HCT116 (cell line): Measurements from ENCODE around the gene NUDT14. TPM values are rescaled to one million over a fixed set of nuclear protein-coding genes. Genes with fewer than 3 reads are reported as not detected.

Experiments
- ATAC-seq: fragments of 200-7000 bp; cut with Tn5 transposase; 2 replicates; pipeline ENCODE4 v1.9.1; 2020; ENCODE audit warnings: mild to moderate bottlenecking, moderate library complexity
- BruUV-seq: library from RNA; stranded (reverse); fragments of 400-500 nt; replicated peaks from 2 replicates; lab custom pipeline; 2021; lab: Mats Ljungman, UMichigan
- CTCF ChIA-PET: fragments of 300-600 bp; sonication (Branson Sonifier 250); formaldehyde crosslinking; loops from one replicate; lab custom pipeline; 2021; ENCODE audit warnings: antibody characterized with exemption; lab: Charles Lee
- POLR2A ChIA-PET: fragments of 300-600, 350-600 bp; sonication (Branson Sonifier 250); formaldehyde crosslinking; loops from one replicate; lab custom pipeline; 2021; ENCODE audit warnings: antibody characterized with exemption; lab: Charles Lee
- RAD21 ChIA-PET, 2 experiments: fragments of 300-600 bp; sonication (Branson Sonifier 250); formaldehyde crosslinking; loops; one replicate each; lab custom pipeline; 2023; ENCODE audit warnings: low total read pairs in 2 of 2; ENCODE audit not compliant: uncharacterized antibody in 2 of 2, unreplicated experiment in 2 of 2, low non-redundant PET in 1 of 2; lab: Charles Lee
- DNase-seq: peaks from one replicate; pipeline ENCODE4 v3.0.0-alpha.2; 2010; ENCODE audit warnings: low read depth, low spot score
- H2AFZ ChIP-seq: fragments of 200-600 bp; shearing (Covaris generic), sonication (generic); 2 replicates; pipeline ENCODE4 v1.6.1; 2017; ENCODE audit warnings: low read depth, mixed run types, mixed read lengths, antibody characterized with exemption, low read length; ENCODE audit not compliant: poor library complexity, severe bottlenecking
- H3K27ac ChIP-seq: 2 replicates; pipeline ENCODE4 v1.5.1; 2012; ENCODE audit warnings: low read depth, low read length
- H3K27me3 ChIP-seq: fragments of 200-600 bp; sonication (generic); 2 replicates; pipeline ENCODE4 v1.6.1; 2016; ENCODE audit warnings: mixed run types, low read length, mixed read lengths; ENCODE audit not compliant: insufficient read depth
- H3K36me3 ChIP-seq, 2 experiments: fragments of 200-500 bp in 1 of 2; fragments of 200-600 bp in 1 of 2; sonication (Bioruptor generic) in 1 of 2; sonication (generic) in 1 of 2; 2 replicates each; pipeline versions ENCODE4 v1.5.1 to v1.6.1; 2014 to 2016; ENCODE audit warnings: low read length in 2 of 2, inconsistent platforms in 1 of 2, mixed read lengths in 1 of 2, mixed run types in 1 of 2; ENCODE audit not compliant: insufficient read depth in 2 of 2, control insufficient read depth in 1 of 2
- H3K4me1 ChIP-seq, 2 experiments: fragments of 200-600 bp in 1 of 2; sonication (generic) in 1 of 2; 2 replicates each; pipeline versions ENCODE4 v1.5.1 to v1.6.1; 2012 to 2017; ENCODE audit warnings: low read length in 2 of 2, inconsistent platforms in 1 of 2, mild to moderate bottlenecking in 1 of 2, mixed read lengths in 1 of 2, mixed run types in 1 of 2, moderate library complexity in 1 of 2; ENCODE audit not compliant: insufficient read depth in 2 of 2, control insufficient read depth in 1 of 2
- H3K4me2 ChIP-seq: fragments of 200-600 bp; sonication (generic); 2 replicates; pipeline ENCODE4 v1.6.1; 2017; ENCODE audit warnings: mixed run types, low read length, mixed read lengths
- H3K4me3 ChIP-seq, 2 experiments: fragments of 200-600 bp in 1 of 2; sonication (generic) in 1 of 2; replicated peaks in 1 of 2; 2 replicates each; pipeline ENCODE4 v1.5.1; 2011 to 2016; ENCODE audit warnings: low read length in 2 of 2, control low read depth in 1 of 2, low read depth in 1 of 2, mild to moderate bottlenecking in 1 of 2, mixed read lengths in 1 of 2, mixed run types in 1 of 2
- H3K79me2 ChIP-seq: fragments of 200-600 bp; sonication (generic); 2 replicates; pipeline ENCODE4 v1.6.1; 2017; ENCODE audit warnings: mild to moderate bottlenecking, mixed run types, low read length, moderate library complexity, mixed read lengths; ENCODE audit not compliant: insufficient read depth
- H3K9ac ChIP-seq: fragments of 200-600 bp; sonication (generic); 2 replicates; pipeline ENCODE4 v1.6.1; 2016; ENCODE audit warnings: low read length, mixed read lengths
- H3K9me2 ChIP-seq: fragments of 200-600 bp; sonication (generic), shearing (Covaris generic); 2 replicates; pipeline ENCODE4 v1.6.1; 2017; ENCODE audit warnings: mixed run types, mild to moderate bottlenecking, moderate library complexity; ENCODE audit not compliant: insufficient read depth
- H3K9me3 ChIP-seq, 2 experiments: fragments of 200-500 bp in 1 of 2; fragments of 200-600 bp in 1 of 2; sonication (Bioruptor generic) in 1 of 2; sonication (generic) in 1 of 2; 2 replicates each; pipeline ENCODE4 v1.6.1; 2014 to 2017; ENCODE audit warnings: low read length in 2 of 2, mixed read lengths in 2 of 2, inconsistent platforms in 1 of 2, low read depth in 1 of 2, mild to moderate bottlenecking in 1 of 2, mixed run types in 1 of 2, moderate library complexity in 1 of 2; ENCODE audit not compliant: control insufficient read depth in 1 of 2, insufficient read depth in 1 of 2
- H4K20me1 ChIP-seq: fragments of 200-600 bp; sonication (generic), shearing (Covaris generic); 2 replicates; pipeline ENCODE4 v1.6.1; 2017; ENCODE audit warnings: mixed run types, mild to moderate bottlenecking, moderate library complexity; ENCODE audit not compliant: insufficient read depth
- EGR1 ChIP-seq: IDR thresholded peaks from 2 replicates; pipeline ENCODE4 v1.6.1; 2012; ENCODE audit warnings: low read depth
- SRF ChIP-seq: IDR thresholded peaks from 2 replicates; pipeline ENCODE4 v1.6.1; 2012; ENCODE audit warnings: low read depth
- ZFX ChIP-seq: fragments of 450-650 bp; IDR thresholded peaks from 2 replicates; pipeline ENCODE4 v1.6.1; 2017
- intact Hi-C: fragments of 100-400 bp; cut with micrococcal nuclease; formaldehyde crosslinking; loops from 2 replicates; pipeline ENCODE4 v1.10.0; 2022
- total RNA-seq: library from RNA; stranded (reverse); gene quantifications from one replicate; pipeline ENCODE4 v1.2.1, GENCODE V29; 2021; ENCODE audit not compliant: unreplicated experiment
- TF ChIP-seq, protein P1 (sequence below), 3 experiments: fragments of 200-600 bp in 1 of 3; sonication (generic) in 1 of 3; IDR thresholded peaks in 2 of 3; conservative IDR thresholded peaks in 1 of 3; 2 replicates each; pipeline ENCODE4 v1.5.1; 2012 to 2017; ENCODE audit warnings: low read depth in 2 of 3, low read length in 2 of 3, antibody characterized with exemption in 1 of 3, borderline replicate concordance in 1 of 3, control low read depth in 1 of 3, mild to moderate bottlenecking in 1 of 3, mixed read lengths in 1 of 3, mixed run types in 1 of 3, moderate library complexity in 1 of 3; ENCODE audit not compliant: insufficient read depth in 1 of 3

Gene NUDT14
- total RNA-seq, 1 experiment from 2014 or later: 56.1 TPM

DNA sequence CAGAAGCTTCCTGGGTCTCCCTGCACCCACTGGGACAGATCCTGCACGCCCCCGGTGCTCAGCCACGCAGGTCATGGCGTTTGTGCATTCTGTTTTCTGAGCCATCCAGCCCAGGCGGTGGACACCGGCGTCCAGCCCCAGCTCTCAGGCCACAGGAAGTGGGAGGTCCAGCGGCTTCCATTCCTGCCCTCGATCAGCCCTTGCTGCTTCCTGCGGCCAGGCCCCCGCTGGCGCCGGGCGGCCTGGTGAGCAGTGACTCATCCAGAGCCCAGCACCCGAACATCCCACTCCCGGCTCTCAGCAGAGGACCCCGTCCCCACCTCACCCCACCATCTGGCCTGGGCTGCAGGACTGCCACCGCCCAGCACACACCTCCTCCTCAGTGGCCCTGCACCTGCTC, 18.0 kb upstream of the NUDT14 start:
- Histone ChIP-seq H3K9me2 (no peaks in the 10 kb centered on the region), H3K4me2 (peak overlapping the region; percentile 71), H3K36me3 (no peaks in the 10 kb centered on the region), H3K27ac (peak overlapping the region; percentile 30; the same call in 1 of the 2 replicates), H3K4me3 (peak overlapping the region in 1 of 2 experiments; percentile 20; a peak in 1 of 4 replicates), H2AFZ (no peak overlapping the region), H3K4me1 (peaks cover 22 to 34% of the 10 kb centered on the region in 2 experiments; a peak in 3 of 4 replicates), H3K9me3 (no peaks in the 10 kb centered on the region), H3K9ac (no peak overlapping the region), H3K27me3 (no peaks in the 10 kb centered on the region), H4K20me1 (no peaks in the 10 kb centered on the region), H3K79me2 (no peaks in the 10 kb centered on the region)
- peak; percentile 35 for ATAC-seq
- TF ChIP-seq SRF (no peak), ZFX (0 out of 2 replicates have a peak, but pooled peaks have one; percentile 13)
- ChIA-PET POLR2A (no interaction called here), CTCF (no interaction called here), RAD21 (interaction anchor here in 1 of 2 experiments (0.6 kb wide), 1 partner anchor 102 kb away, joined by 4 read pairs; the partner anchor contains the start of gene BRF1)
- no TSS peak for BruUV-seq
- intact Hi-C loops: no loop called here
- DNase-seq: no peak

DNA sequence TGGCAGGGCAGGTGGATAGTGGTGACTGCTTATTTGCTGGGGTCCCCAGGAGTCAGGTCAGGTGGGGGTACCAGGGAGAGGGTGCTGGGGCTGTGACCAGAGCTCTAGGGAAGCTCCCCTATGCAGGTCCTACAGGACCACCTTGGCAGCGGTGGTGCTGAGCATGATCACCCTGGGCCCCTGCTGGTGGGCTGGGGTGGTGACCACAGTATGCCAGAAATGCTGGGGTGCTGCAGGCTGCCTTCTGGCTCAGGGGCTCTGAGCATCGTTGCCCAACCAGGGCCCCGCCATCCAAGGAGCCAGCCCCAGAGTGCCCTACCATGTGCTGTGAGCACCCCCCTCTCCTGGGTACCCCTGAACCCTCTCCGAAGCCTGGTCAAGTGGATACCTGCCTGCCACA, 17.5 kb upstream of the NUDT14 start:
- Histone ChIP-seq H3K4me3 (peak overlapping the region in 1 of 2 experiments; percentile 20; a peak in 1 of 4 replicates), H3K79me2 (no peaks in the 10 kb centered on the region), H2AFZ (no peak overlapping the region), H3K27ac (peak overlapping the region; percentile 30; the same call in 1 of the 2 replicates), H3K9me3 (no peaks in the 10 kb centered on the region), H3K36me3 (no peaks in the 10 kb centered on the region), H3K4me1 (peaks cover 22 to 34% of the 10 kb centered on the region in 2 experiments; a peak in 3 of 4 replicates), H3K9me2 (no peaks in the 10 kb centered on the region), H4K20me1 (no peaks in the 10 kb centered on the region), H3K4me2 (peak overlapping the region; percentile 71), H3K27me3 (no peaks in the 10 kb centered on the region), H3K9ac (no peak overlapping the region)
- POLR2A ChIA-PET: no interaction called here
- TF ChIP-seq EGR1: no peak
- TF ChIP-seq, protein P1, sequence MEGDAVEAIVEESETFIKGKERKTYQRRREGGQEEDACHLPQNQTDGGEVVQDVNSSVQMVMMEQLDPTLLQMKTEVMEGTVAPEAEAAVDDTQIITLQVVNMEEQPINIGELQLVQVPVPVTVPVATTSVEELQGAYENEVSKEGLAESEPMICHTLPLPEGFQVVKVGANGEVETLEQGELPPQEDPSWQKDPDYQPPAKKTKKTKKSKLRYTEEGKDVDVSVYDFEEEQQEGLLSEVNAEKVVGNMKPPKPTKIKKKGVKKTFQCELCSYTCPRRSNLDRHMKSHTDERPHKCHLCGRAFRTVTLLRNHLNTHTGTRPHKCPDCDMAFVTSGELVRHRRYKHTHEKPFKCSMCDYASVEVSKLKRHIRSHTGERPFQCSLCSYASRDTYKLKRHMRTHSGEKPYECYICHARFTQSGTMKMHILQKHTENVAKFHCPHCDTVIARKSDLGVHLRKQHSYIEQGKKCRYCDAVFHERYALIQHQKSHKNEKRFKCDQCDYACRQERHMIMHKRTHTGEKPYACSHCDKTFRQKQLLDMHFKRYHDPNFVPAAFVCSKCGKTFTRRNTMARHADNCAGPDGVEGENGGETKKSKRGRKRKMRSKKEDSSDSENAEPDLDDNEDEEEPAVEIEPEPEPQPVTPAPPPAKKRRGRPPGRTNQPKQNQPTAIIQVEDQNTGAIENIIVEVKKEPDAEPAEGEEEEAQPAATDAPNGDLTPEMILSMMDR (IDR thresholded peaks at IDR 0.05 in 2 of 3, conservative IDR thresholded peaks at IDR 0.05 in 1 of 3; ENCODE audit: borderline replicate concordance in 1 of 3, insufficient read depth in 1 of 3, low read depth in 2 of 3, low read length in 2 of 3): peak in 2 of 3 experiments; percentile 27 to 35; a peak in 4 of 6 replicates
- CTCF ChIA-PET: no interaction called here
- intact Hi-C loops: no loop called here
- DNase-seq: no peak
- no TSS peak for BruUV-seq
- 0 out of 2 replicates have a peak, but pooled peaks have one; percentile 18 for ATAC-seq
- RAD21 ChIA-PET: interaction anchor here in 1 of 2 experiments (0.6 kb wide), 1 partner anchor 102 kb away, joined by 4 read pairs; the partner anchor contains the start of gene BRF1
